GM18951 (cell line): Measurements from ENCODE around the gene DHX32.
"Not testable (repeated sequence)": the region's sequence is repeated elsewhere in the genome, so short reads cannot be mapped to it uniquely, and the experiment has no call there.

Experiments used
- POLR2A ChIP-seq: IDR thresholded peaks from 4 replicates; pipeline ENCODE4 v1.6.1; 2011; ENCODE audit warnings: mild to moderate bottlenecking; ENCODE audit not compliant: insufficient read length, insufficient read depth; ENCODE audit errors: extremely low read depth
- in situ Hi-C: fragments of 300-500 bp; cut with MboI; formaldehyde crosslinking; loops from one replicate; pipeline ENCODE4 v1.12.0; 2022; ENCODE audit warnings: low sequenced_read_pairs, mixed read lengths, inconsistent platforms; ENCODE audit not compliant: unreplicated experiment

The DHX32 gene

GRCh38 chr10:125881192-125881591 lies at the start of gene DHX32:
Gene DHX32 (minus strand): TSS chr10:125881292. CDS start chr10:125880824, 468 bp downstream.
- in situ Hi-C loops, result no loop called here
- no peak for TF ChIP-seq POLR2A

GRCh38 chr10:125929618-125930017 lies 48.5 kb upstream of the DHX32 start:
- in situ Hi-C loops, result no loop called here
- TF ChIP-seq POLR2A, result no peak

GRCh38 chr10:125928928-125929585 lies 48.0 kb upstream of the DHX32 start:
- TF ChIP-seq POLR2A, result no peak
- in situ Hi-C loops, result no loop called here

- in situ Hi-C loops, result not testable (repeated sequence)
Observed at GRCh38 chr10:125927265-125927664, 46.2 kb upstream of the DHX32 start.

- no peak for TF ChIP-seq POLR2A
- in situ Hi-C loops, result no loop called here
Observed at GRCh38 chr10:125926247-125926646, 45.2 kb upstream of the DHX32 start.

- no peak for TF ChIP-seq POLR2A
- in situ Hi-C loops, result no loop called here
Observed at GRCh38 chr10:125925262-125925834, 44.3 kb upstream of the DHX32 start.

GRCh38 chr10:125921643-125922306 lies 40.7 kb upstream of the DHX32 start:
- in situ Hi-C loops, result not testable (repeated sequence)

GRCh38 chr10:125917704-125918361 lies 36.7 kb upstream of the DHX32 start:
- in situ Hi-C loops, result not testable (repeated sequence)

- in situ Hi-C loops, result no loop called here
- TF ChIP-seq POLR2A, result no peak
Observed at GRCh38 chr10:125916977-125917376, 35.9 kb upstream of the DHX32 start.

- in situ Hi-C loops, result not testable (repeated sequence)
Observed at GRCh38 chr10:125913277-125913676, 32.2 kb upstream of the DHX32 start.

GRCh38 chr10:125911990-125912389 lies 30.9 kb upstream of the DHX32 start:
- in situ Hi-C loops, result no loop called here

GRCh38 chr10:125911145-125911544 lies 30.1 kb upstream of the DHX32 start:
- no peak for TF ChIP-seq POLR2A
- in situ Hi-C loops, result no loop called here

More at GRCh38 chr10:125911990-125912389, 30.9 kb upstream of the DHX32 start:
- TF ChIP-seq POLR2A, result no peak

- in situ Hi-C loops, result not testable (repeated sequence)
Observed at GRCh38 chr10:125909491-125909890, 28.4 kb upstream of the DHX32 start.

- in situ Hi-C loops, result not testable (repeated sequence)
Observed at GRCh38 chr10:125908813-125909212, 27.7 kb upstream of the DHX32 start.

GRCh38 chr10:125907598-125907997 lies 26.5 kb upstream of the DHX32 start:
- in situ Hi-C loops, result not testable (repeated sequence)

GRCh38 chr10:125905069-125905994 lies 24.2 kb upstream of the DHX32 start:
- in situ Hi-C loops, result not testable (repeated sequence)

GRCh38 chr10:125903135-125903640 lies 22.1 kb upstream of the DHX32 start:
- in situ Hi-C loops, result not testable (repeated sequence)

- in situ Hi-C loops, result not testable (repeated sequence)
Observed at GRCh38 chr10:125900963-125901362, 19.9 kb upstream of the DHX32 start.
